ENCODE measurements around the gene APCS. TPM values are rescaled to one million over a fixed set of nuclear protein-coding genes. Genes with fewer than 3 reads are reported as not detected.

Gene APCS
- total and polyA plus RNA-seq, 2 experiments from 2014 or later = not detected

GRCh38 chr1:159612211-159612885 is 24.7 kb downstream of the APCS start:
- H3K4me3 ChIP-seq = no peak overlapping the region
- no peaks in the 10 kb centered on the region for H3K4me1 ChIP-seq (ENCODE audit: insufficient read depth)
- no peaks in the 10 kb centered on the region for H3K27me3 ChIP-seq (replicated peaks; ENCODE audit: insufficient read depth)
- H3K36me3 ChIP-seq (ENCODE audit: low read depth) = no peaks in the 10 kb centered on the region
- no peak overlapping the region for H3K4me2 ChIP-seq (ENCODE audit: unreplicated experiment)
- H3F3A ChIP-seq (ENCODE audit: insufficient read depth) = no peaks in the 10 kb centered on the region
- H3K9ac ChIP-seq = no peak overlapping the region
- H3K9me3 ChIP-seq (ENCODE audit: low read depth) = no peaks in the 10 kb centered on the region
- DNase-seq = no peak
- H2AFZ ChIP-seq = no peak overlapping the region
- TF ChIP-seq EZH2phosphoT487 (IDR thresholded peaks at IDR 0.05; ENCODE audit: insufficient read depth, low read depth) (no peak), EZH2 (IDR thresholded peaks at IDR 0.05; ENCODE audit: insufficient read depth, poor library complexity, severe bottlenecking) (no peak)
- H4K20me1 ChIP-seq (ENCODE audit: insufficient read depth) = no peaks in the 10 kb centered on the region
- in situ Hi-C loops (cut with MboI) = no loop called here
- no peaks in the 10 kb centered on the region for H3K79me2 ChIP-seq (ENCODE audit: insufficient read depth)
- no peak overlapping the region for H3K27ac ChIP-seq
- WGBS, 2 experiments (ENCODE audit: low coverage in 1 of 2, low lambda C conversion rate in 2 of 2, missing lambda C conversion rate in 2 of 2) = 7 to 11% methylated on average over 8 of the region's 8 CpGs
- H3K9me2 ChIP-seq (ENCODE audit: insufficient read depth) = no peaks in the 10 kb centered on the region

- TF ChIP-seq EZH2phosphoT487 (IDR thresholded peaks at IDR 0.05; ENCODE audit: insufficient read depth, low read depth) (no peak), EZH2 (IDR thresholded peaks at IDR 0.05; ENCODE audit: insufficient read depth, poor library complexity, severe bottlenecking) (no peak)
- Histone ChIP-seq H3K36me3 (ENCODE audit: low read depth) (no peaks in the 10 kb centered on the region), H3K4me2 (ENCODE audit: unreplicated experiment) (no peak overlapping the region), H4K20me1 (ENCODE audit: insufficient read depth) (no peaks in the 10 kb centered on the region), H3F3A (ENCODE audit: insufficient read depth) (no peaks in the 10 kb centered on the region), H3K27me3 (replicated peaks; ENCODE audit: insufficient read depth) (no peaks in the 10 kb centered on the region), H2AFZ (no peak overlapping the region), H3K9me2 (ENCODE audit: insufficient read depth) (no peaks in the 10 kb centered on the region), H3K79me2 (ENCODE audit: insufficient read depth) (no peaks in the 10 kb centered on the region), H3K9me3 (ENCODE audit: low read depth) (no peaks in the 10 kb centered on the region), H3K27ac (no peak overlapping the region), H3K9ac (no peak overlapping the region), H3K4me3 (no peak overlapping the region), H3K4me1 (ENCODE audit: insufficient read depth) (no peaks in the 10 kb centered on the region)
- DNase-seq = no peak
- in situ Hi-C loops (cut with MboI) = no loop called here
These were observed 45.3 kb downstream of the APCS start for GRCh38 chr1:159632922-159633321.

Other genes with a start within 250 kb of the APCS start
- not detected in 2 replicates for gene OR10J4, start 155.6 kb upstream of the APCS start, total RNA-seq (2014; rRNA removed; shearing (Covaris generic))
- gene OR10J4, start 155.6 kb upstream of the APCS start, polyA plus RNA-seq (2016; fragmentation: Nextera tagmentation; extraction: Ambion mirVana) = not detected in 2 replicates
- not detected in 2 replicates for gene OR10J1, start 148.1 kb upstream of the APCS start, total RNA-seq (2014; rRNA removed; shearing (Covaris generic))
- gene OR10J1, start 148.1 kb upstream of the APCS start, polyA plus RNA-seq (2016; fragmentation: Nextera tagmentation; extraction: Ambion mirVana) = not detected in 2 replicates
- not detected in 2 replicates for gene OR10J5, start 51.8 kb upstream of the APCS start, total RNA-seq (2014; rRNA removed; shearing (Covaris generic))
- gene OR10J5, start 51.8 kb upstream of the APCS start, polyA plus RNA-seq (2016; fragmentation: Nextera tagmentation; extraction: Ambion mirVana) = not detected in 2 replicates
- gene CRP, start 126.8 kb downstream of the APCS start, total RNA-seq (2014; rRNA removed; shearing (Covaris generic)) = not detected in 2 replicates
- not detected in 2 replicates for gene CRP, start 126.8 kb downstream of the APCS start, polyA plus RNA-seq (2016; fragmentation: Nextera tagmentation; extraction: Ambion mirVana)
- gene DUSP23, start 193.1 kb downstream of the APCS start, total RNA-seq (2014; rRNA removed; shearing (Covaris generic)) = 32.6 and 33.8 TPM in 2 replicates
- gene DUSP23, start 193.1 kb downstream of the APCS start, polyA plus RNA-seq (2016; fragmentation: Nextera tagmentation; extraction: Ambion mirVana) = 51.4 and 52.1 TPM in 2 replicates
- gene FCRL6, start 214.5 kb downstream of the APCS start, total RNA-seq (2014; rRNA removed; shearing (Covaris generic)) = not detected in 2 replicates
- gene FCRL6, start 214.5 kb downstream of the APCS start, polyA plus RNA-seq (2016; fragmentation: Nextera tagmentation; extraction: Ambion mirVana) = not detected in 2 replicates
- gene SLAMF8, start 239.0 kb downstream of the APCS start, total RNA-seq (2014; rRNA removed; shearing (Covaris generic)) = not detected in 2 replicates
- 0.16 TPM in 1 of 2 replicates, not detected in the other for gene SLAMF8, start 239.0 kb downstream of the APCS start, polyA plus RNA-seq (2016; fragmentation: Nextera tagmentation; extraction: Ambion mirVana)